Neural progenitor cell (in vitro differentiated cells): ENCODE measurements around the gene CRTC2.

Source experiments
- CTCF ChIP-seq: fragments of 200-600 bp; sonication (generic); IDR thresholded peaks from 2 replicates; pipeline ENCODE4 v1.5.1; 2017; ENCODE audit warnings: antibody characterized with exemption, mild to moderate bottlenecking
- EZH2phosphoT487 ChIP-seq: fragments of 200-600 bp; sonication (generic); IDR thresholded peaks from 2 replicates; pipeline ENCODE4 v1.6.1; 2017; ENCODE audit warnings: antibody characterized with exemption

GRCh38 chr1:153922076-153922971 lies 36.1 kb downstream of the CRTC2 start:
- TF ChIP-seq CTCF, result peak; percentile 44
- TF ChIP-seq EZH2phosphoT487, result no peak
